SK-N-SH treated with all-trans-retinoic acid at 6 μM for 48 hours (cell line): ENCODE results near the gene ADAP1.

ENCODE experiments used
- ATAC-seq: fragments of 200-7000 bp; cut with Tn5 transposase; 3 replicates; pipeline ENCODE4 v1.9.1; 2020; ENCODE audit warnings: mild to moderate bottlenecking, moderate library complexity
- ARNTL ChIP-seq: fragments of 450-650 bp; formaldehyde crosslinking; IDR thresholded peaks from 2 replicates; pipeline ENCODE4 v1.5.0; 2020; ENCODE audit warnings: low read depth, mild to moderate bottlenecking, moderate library complexity, borderline replicate concordance
- BACH2 ChIP-seq: fragments of 250-450 bp; sonication (Bioruptor Pico); IDR thresholded peaks from 2 replicates; pipeline ENCODE4 v1.9.0; 2021; ENCODE audit warnings: mild to moderate bottlenecking, borderline replicate concordance
- CSDC2 ChIP-seq: fragments of 250-450 bp; sonication (Bioruptor Pico); IDR thresholded peaks from 2 replicates; pipeline ENCODE4 v1.5.0; 2020; ENCODE audit warnings: mild to moderate bottlenecking, moderate library complexity
- ESRRG ChIP-seq: fragments of 250-450 bp; sonication (Bioruptor Pico); IDR thresholded peaks from 2 replicates; pipeline ENCODE4 v1.6.1; 2021; ENCODE audit warnings: mild to moderate bottlenecking
- GLIS3 ChIP-seq: fragments of 250-450 bp; sonication (Bioruptor Pico); IDR thresholded peaks from 2 replicates; pipeline ENCODE4 v1.5.0; 2020; ENCODE audit warnings: mild to moderate bottlenecking, moderate library complexity
- ISL1 ChIP-seq: fragments of 250-450 bp; sonication (Bioruptor Pico); IDR thresholded peaks from 2 replicates; pipeline ENCODE4 v2.1.2; 2022; ENCODE audit warnings: mild to moderate bottlenecking, moderate library complexity
- OSR1 ChIP-seq: fragments of 250-450 bp; sonication (Bioruptor Pico); IDR thresholded peaks from 2 replicates; pipeline ENCODE4 v1.8.0; 2022; ENCODE audit warnings: moderate library complexity, mild to moderate bottlenecking, inconsistent platforms
- PPARA ChIP-seq: fragments of 250-450 bp; sonication (Bioruptor Pico); IDR thresholded peaks from 2 replicates; pipeline ENCODE4 v1.5.0; 2020; ENCODE audit warnings: mild to moderate bottlenecking, borderline replicate concordance
- RARB ChIP-seq: fragments of 250-450 bp; sonication (Bioruptor Pico); IDR thresholded peaks from 2 replicates; pipeline ENCODE4 v1.8.0; 2021; ENCODE audit warnings: mild to moderate bottlenecking, moderate library complexity
- SNAI2 ChIP-seq: fragments of 250-450 bp; sonication (Bioruptor Pico); IDR thresholded peaks from 2 replicates; pipeline ENCODE4 v1.5.0; 2020; ENCODE audit warnings: mild to moderate bottlenecking, moderate library complexity
- TCF4 ChIP-seq: fragments of 250-450 bp; sonication (Bioruptor Pico); IDR thresholded peaks from 2 replicates; pipeline ENCODE4 v1.8.0; 2021; ENCODE audit warnings: mild to moderate bottlenecking, moderate library complexity, borderline replicate concordance
- TOX ChIP-seq: fragments of 250-450 bp; sonication (Bioruptor Pico); IDR thresholded peaks from 2 replicates; pipeline ENCODE4 v1.8.0; 2021; ENCODE audit warnings: mild to moderate bottlenecking, moderate library complexity, borderline replicate concordance
- ZC3H10 ChIP-seq: fragments of 250-450 bp; sonication (Bioruptor Pico); IDR thresholded peaks from 2 replicates; pipeline ENCODE4 v1.5.1; 2021; ENCODE audit warnings: mild to moderate bottlenecking, moderate library complexity
- ZFP3 ChIP-seq: fragments of 250-450 bp; sonication (Bioruptor Pico); IDR thresholded peaks from 2 replicates; pipeline ENCODE4 v1.5.0; 2020; ENCODE audit warnings: mild to moderate bottlenecking, moderate library complexity
- ZFP30 ChIP-seq: fragments of 450-650 bp; formaldehyde crosslinking; IDR thresholded peaks from 2 replicates; pipeline ENCODE4 v1.5.0; 2022; ENCODE audit warnings: mild to moderate bottlenecking, moderate library complexity
- ZNF565 ChIP-seq: fragments of 450-650 bp; formaldehyde crosslinking; conservative IDR thresholded peaks from 2 replicates; pipeline ENCODE4 v1.5.0; 2020; ENCODE audit warnings: low read depth, mild to moderate bottlenecking, moderate library complexity
- ZNF70 ChIP-seq: fragments of 450-650 bp; formaldehyde crosslinking; IDR thresholded peaks from 2 replicates; pipeline ENCODE4 v1.5.0; 2020; ENCODE audit warnings: mild to moderate bottlenecking, moderate library complexity
- TF ChIP-seq, protein P1 (sequence below): fragments of 250-450 bp; sonication (Bioruptor Pico); IDR thresholded peaks from 2 replicates; pipeline ENCODE4 v1.8.0; 2020; ENCODE audit warnings: mild to moderate bottlenecking, moderate library complexity, borderline replicate concordance
- TF ChIP-seq, protein P2 (sequence below): fragments of 250-450 bp; sonication (Bioruptor Pico); IDR thresholded peaks from 2 replicates; pipeline ENCODE4 v1.5.1; 2021; ENCODE audit warnings: mild to moderate bottlenecking, moderate library complexity
- TF ChIP-seq, protein P3 (sequence below): fragments of 250-450 bp; sonication (Bioruptor Pico); IDR thresholded peaks from 2 replicates; pipeline ENCODE4 v1.8.0; 2021; ENCODE audit warnings: low read depth, mild to moderate bottlenecking, moderate library complexity, borderline replicate concordance
- TF ChIP-seq, protein P4 (sequence below): fragments of 250-450 bp; sonication (Bioruptor Pico); IDR thresholded peaks from 2 replicates; pipeline ENCODE4 v1.5.0; 2020; ENCODE audit warnings: mild to moderate bottlenecking, moderate library complexity
- TF ChIP-seq, protein P5 (sequence below): fragments of 250-450 bp; sonication (Bioruptor Pico); IDR thresholded peaks from 2 replicates; pipeline ENCODE4 v1.5.1; 2020; ENCODE audit warnings: low read depth, mild to moderate bottlenecking, moderate library complexity

The ADAP1 gene

DNA sequence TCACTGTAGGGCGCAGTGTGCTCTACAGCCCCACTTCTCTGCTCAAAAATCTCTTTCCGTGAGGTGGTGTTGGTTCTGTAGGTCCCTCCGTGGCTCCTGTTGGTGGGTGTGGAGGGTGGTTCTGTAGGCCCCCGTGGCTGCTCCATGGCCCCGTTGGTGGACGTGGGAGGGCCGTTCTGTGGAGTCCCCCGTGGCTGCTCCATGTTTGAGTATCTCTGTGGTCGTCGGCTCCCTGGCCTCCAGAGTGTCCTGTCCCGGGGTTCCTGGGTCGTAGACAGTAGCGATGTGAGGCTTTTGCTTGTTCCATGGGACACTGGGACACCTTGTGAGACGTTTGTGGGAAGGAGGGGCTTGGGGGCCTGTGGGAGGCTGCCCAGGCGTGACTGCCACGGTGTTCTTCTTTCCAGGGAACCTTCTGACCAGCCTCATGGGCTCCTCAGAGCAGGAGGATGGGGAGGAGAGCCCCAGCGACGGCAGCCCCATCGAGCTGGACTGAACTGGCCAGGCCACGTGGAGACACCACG lies 59.5 kb downstream of the ADAP1 start:
- TF ChIP-seq OSR1 (CRISPR knock-in tag) (no peak), TCF4 (CRISPR knock-in tag) (no peak), ZNF70 (CRISPR knock-in tag) (no peak), CSDC2 (CRISPR knock-in tag) (no peak), ZNF565 (CRISPR knock-in tag) (no peak), ZFP30 (CRISPR knock-in tag) (no peak), BACH2 (CRISPR knock-in tag) (no peak), PPARA (CRISPR knock-in tag) (no peak), ARNTL (CRISPR knock-in tag) (no peak)
- TF ChIP-seq, protein P1, sequence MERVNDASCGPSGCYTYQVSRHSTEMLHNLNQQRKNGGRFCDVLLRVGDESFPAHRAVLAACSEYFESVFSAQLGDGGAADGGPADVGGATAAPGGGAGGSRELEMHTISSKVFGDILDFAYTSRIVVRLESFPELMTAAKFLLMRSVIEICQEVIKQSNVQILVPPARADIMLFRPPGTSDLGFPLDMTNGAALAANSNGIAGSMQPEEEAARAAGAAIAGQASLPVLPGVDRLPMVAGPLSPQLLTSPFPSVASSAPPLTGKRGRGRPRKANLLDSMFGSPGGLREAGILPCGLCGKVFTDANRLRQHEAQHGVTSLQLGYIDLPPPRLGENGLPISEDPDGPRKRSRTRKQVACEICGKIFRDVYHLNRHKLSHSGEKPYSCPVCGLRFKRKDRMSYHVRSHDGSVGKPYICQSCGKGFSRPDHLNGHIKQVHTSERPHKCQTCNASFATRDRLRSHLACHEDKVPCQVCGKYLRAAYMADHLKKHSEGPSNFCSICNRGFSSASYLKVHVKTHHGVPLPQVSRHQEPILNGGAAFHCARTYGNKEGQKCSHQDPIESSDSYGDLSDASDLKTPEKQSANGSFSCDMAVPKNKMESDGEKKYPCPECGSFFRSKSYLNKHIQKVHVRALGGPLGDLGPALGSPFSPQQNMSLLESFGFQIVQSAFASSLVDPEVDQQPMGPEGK: no peak

DNA sequence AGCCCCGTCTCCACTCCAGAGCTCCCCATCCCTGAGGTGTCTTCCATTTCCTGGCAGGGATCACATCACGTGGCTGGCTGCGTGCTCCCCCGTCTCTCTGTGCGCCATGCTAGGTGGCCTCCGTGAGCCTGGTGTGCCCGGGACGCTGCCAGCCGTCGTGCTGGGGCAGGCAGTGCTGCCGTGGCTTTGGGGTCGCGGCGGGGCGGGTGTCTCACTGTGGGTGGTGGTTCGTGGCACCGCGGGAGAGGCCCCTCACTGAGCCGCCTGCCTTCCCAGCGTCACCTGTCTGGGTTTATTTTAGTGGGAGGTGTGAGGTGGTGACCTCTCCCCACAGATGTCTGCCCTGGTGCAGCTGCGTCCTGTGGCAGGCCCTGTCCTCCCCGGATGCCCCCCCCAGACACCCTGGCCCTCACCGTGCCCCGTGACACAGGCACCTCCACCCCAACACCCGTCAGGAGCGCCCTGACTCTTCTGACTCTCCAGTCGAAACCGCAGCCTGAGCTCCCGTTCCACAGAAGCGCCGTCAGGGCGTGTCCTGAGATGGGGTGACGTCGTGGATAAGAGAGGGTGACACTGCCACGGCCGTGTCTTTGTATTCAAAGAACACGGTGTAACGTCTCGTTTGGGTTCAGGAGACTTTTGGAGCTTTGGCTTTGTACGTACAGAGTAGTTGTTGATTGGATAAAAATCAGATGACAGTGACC lies 60.2 kb downstream of the ADAP1 start:
- ATAC-seq: no peak
- no peak for TF ChIP-seq ZFP3 (CRISPR knock-in tag)
- TF ChIP-seq RARB (CRISPR knock-in tag): no peak
- TF ChIP-seq BACH2 (CRISPR knock-in tag): no peak
- TF ChIP-seq ZFP30 (CRISPR knock-in tag): no peak
- TF ChIP-seq, protein P2, sequence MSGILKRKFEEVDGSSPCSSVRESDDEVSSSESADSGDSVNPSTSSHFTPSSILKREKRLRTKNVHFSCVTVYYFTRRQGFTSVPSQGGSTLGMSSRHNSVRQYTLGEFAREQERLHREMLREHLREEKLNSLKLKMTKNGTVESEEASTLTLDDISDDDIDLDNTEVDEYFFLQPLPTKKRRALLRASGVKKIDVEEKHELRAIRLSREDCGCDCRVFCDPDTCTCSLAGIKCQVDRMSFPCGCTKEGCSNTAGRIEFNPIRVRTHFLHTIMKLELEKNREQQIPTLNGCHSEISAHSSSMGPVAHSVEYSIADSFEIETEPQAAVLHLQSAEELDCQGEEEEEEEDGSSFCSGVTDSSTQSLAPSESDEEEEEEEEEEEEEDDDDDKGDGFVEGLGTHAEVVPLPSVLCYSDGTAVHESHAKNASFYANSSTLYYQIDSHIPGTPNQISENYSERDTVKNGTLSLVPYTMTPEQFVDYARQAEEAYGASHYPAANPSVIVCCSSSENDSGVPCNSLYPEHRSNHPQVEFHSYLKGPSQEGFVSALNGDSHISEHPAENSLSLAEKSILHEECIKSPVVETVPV (CRISPR knock-in tag): no peak
- no peak for TF ChIP-seq PPARA (CRISPR knock-in tag)
- no peak for TF ChIP-seq ZNF565 (CRISPR knock-in tag)

More for the DNA sequence above, 59.5 kb downstream of the ADAP1 start:
- no peak for ATAC-seq

DNA sequence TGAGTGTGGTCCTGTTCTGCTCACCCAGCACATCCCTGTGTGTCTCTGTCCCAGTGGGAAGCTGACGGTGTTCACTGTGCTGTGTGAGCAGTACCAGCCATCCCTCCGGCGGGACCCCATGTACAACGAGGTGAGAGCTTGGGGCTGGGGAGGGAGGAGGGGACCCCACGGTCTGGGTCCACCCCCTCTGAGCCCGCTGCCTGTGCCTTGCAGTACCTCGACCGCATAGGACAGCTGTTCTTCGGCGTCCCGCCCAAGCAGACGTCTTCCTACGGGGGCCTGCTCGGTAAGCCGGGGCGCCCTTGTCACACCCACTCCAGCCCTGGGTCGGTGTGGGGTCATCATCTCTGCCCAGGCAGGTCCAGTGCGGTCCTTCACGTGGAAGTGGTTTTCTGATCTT lies 60.8 kb downstream of the ADAP1 start:
- TF ChIP-seq ZFP30 (CRISPR knock-in tag) (no peak), GLIS3 (CRISPR knock-in tag) (no peak), SNAI2 (CRISPR knock-in tag) (no peak), ESRRG (CRISPR knock-in tag) (no peak), TCF4 (CRISPR knock-in tag) (no peak), ARNTL (CRISPR knock-in tag) (no peak), ISL1 (CRISPR knock-in tag) (no peak), TOX (no peak), PPARA (CRISPR knock-in tag) (no peak), OSR1 (CRISPR knock-in tag) (no peak), ZNF70 (CRISPR knock-in tag) (no peak), ZC3H10 (CRISPR knock-in tag) (no peak), RARB (CRISPR knock-in tag) (no peak), CSDC2 (CRISPR knock-in tag) (no peak)
- TF ChIP-seq, protein P2 (CRISPR knock-in tag): no peak
- TF ChIP-seq, protein P3, sequence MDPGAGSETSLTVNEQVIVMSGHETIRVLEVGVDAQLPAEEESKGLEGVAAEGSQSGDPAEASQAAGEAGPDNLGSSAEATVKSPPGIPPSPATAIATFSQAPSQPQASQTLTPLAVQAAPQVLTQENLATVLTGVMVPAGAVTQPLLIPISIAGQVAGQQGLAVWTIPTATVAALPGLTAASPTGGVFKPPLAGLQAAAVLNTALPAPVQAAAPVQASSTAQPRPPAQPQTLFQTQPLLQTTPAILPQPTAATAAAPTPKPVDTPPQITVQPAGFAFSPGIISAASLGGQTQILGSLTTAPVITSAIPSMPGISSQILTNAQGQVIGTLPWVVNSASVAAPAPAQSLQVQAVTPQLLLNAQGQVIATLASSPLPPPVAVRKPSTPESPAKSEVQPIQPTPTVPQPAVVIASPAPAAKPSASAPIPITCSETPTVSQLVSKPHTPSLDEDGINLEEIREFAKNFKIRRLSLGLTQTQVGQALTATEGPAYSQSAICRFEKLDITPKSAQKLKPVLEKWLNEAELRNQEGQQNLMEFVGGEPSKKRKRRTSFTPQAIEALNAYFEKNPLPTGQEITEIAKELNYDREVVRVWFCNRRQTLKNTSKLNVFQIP: no peak
- TF ChIP-seq, protein P1: no peak
- TF ChIP-seq, protein P4, sequence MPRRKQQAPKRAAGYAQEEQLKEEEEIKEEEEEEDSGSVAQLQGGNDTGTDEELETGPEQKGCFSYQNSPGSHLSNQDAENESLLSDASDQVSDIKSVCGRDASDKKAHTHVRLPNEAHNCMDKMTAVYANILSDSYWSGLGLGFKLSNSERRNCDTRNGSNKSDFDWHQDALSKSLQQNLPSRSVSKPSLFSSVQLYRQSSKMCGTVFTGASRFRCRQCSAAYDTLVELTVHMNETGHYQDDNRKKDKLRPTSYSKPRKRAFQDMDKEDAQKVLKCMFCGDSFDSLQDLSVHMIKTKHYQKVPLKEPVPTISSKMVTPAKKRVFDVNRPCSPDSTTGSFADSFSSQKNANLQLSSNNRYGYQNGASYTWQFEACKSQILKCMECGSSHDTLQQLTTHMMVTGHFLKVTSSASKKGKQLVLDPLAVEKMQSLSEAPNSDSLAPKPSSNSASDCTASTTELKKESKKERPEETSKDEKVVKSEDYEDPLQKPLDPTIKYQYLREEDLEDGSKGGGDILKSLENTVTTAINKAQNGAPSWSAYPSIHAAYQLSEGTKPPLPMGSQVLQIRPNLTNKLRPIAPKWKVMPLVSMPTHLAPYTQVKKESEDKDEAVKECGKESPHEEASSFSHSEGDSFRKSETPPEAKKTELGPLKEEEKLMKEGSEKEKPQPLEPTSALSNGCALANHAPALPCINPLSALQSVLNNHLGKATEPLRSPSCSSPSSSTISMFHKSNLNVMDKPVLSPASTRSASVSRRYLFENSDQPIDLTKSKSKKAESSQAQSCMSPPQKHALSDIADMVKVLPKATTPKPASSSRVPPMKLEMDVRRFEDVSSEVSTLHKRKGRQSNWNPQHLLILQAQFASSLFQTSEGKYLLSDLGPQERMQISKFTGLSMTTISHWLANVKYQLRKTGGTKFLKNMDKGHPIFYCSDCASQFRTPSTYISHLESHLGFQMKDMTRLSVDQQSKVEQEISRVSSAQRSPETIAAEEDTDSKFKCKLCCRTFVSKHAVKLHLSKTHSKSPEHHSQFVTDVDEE (CRISPR knock-in tag): no peak
- TF ChIP-seq, protein P5, sequence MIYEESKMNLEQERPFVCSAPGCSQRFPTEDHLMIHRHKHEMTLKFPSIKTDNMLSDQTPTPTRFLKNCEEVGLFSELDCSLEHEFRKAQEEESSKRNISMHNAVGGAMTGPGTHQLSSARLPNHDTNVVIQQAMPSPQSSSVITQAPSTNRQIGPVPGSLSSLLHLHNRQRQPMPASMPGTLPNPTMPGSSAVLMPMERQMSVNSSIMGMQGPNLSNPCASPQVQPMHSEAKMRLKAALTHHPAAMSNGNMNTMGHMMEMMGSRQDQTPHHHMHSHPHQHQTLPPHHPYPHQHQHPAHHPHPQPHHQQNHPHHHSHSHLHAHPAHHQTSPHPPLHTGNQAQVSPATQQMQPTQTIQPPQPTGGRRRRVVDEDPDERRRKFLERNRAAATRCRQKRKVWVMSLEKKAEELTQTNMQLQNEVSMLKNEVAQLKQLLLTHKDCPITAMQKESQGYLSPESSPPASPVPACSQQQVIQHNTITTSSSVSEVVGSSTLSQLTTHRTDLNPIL (CRISPR knock-in tag): no peak

More for the DNA sequence above, 60.8 kb downstream of the ADAP1 start:
- no peak for ATAC-seq
